Measurements from ENCODE around the gene ALOX15B.

- TF ChIP-seq, protein P1, sequence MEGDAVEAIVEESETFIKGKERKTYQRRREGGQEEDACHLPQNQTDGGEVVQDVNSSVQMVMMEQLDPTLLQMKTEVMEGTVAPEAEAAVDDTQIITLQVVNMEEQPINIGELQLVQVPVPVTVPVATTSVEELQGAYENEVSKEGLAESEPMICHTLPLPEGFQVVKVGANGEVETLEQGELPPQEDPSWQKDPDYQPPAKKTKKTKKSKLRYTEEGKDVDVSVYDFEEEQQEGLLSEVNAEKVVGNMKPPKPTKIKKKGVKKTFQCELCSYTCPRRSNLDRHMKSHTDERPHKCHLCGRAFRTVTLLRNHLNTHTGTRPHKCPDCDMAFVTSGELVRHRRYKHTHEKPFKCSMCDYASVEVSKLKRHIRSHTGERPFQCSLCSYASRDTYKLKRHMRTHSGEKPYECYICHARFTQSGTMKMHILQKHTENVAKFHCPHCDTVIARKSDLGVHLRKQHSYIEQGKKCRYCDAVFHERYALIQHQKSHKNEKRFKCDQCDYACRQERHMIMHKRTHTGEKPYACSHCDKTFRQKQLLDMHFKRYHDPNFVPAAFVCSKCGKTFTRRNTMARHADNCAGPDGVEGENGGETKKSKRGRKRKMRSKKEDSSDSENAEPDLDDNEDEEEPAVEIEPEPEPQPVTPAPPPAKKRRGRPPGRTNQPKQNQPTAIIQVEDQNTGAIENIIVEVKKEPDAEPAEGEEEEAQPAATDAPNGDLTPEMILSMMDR (conservative IDR thresholded peaks at IDR 0.05 in 1 of 2, IDR thresholded peaks at IDR 0.05 in 1 of 2; ENCODE audit: low read depth in 1 of 2, low read length in 2 of 2), result no peak
- TF ChIP-seq EZH2 (IDR thresholded peaks at IDR 0.05; ENCODE audit: low read length, missing control alignments), result no peak
These were observed 831 bp downstream of the ALOX15B start for GRCh38 chr17:8039611-8040168.
